Common myeloid progenitor, CD34-positive (primary cell): Measurements from ENCODE around the gene SCAPER.

ENCODE experiments used
- CTCF ChIA-PET: fragments of 350-600 bp; sonication (Branson Sonifier 250); formaldehyde crosslinking; loops from one replicate; lab custom pipeline; 2021; ENCODE audit warnings: antibody characterized with exemption; lab: Charles Lee
- POLR2A ChIA-PET: fragments of 350-600 bp; sonication (Branson Sonifier 250); formaldehyde crosslinking; loops from one replicate; lab custom pipeline; 2021; ENCODE audit warnings: antibody characterized with exemption; lab: Charles Lee
- DNase-seq, 3 donors: peaks; one replicate each; pipeline versions ENCODE4 v3.0.0 to v3.0.0-alpha.2; 2013
- H3K27ac ChIP-seq, 2 experiments: 1 replicate in 1 of 2; 2 replicates in 1 of 2; pipeline ENCODE4 v1.7.0; 2013; ENCODE audit warnings: inconsistent platforms in 2 of 2, low read length in 2 of 2, mild to moderate bottlenecking in 2 of 2, low read depth in 1 of 2, moderate library complexity in 1 of 2; ENCODE audit not compliant: severe bottlenecking in 2 of 2, insufficient read depth in 1 of 2, poor library complexity in 1 of 2
- H3K27me3 ChIP-seq, 5 experiments: replicated peaks in 2 of 5; 1 replicate in 3 of 5; 2 replicates in 2 of 5; pipeline versions ENCODE4 v1.6.1 to v1.7.0; 2013; ENCODE audit warnings: low read length in 4 of 5, mild to moderate bottlenecking in 2 of 5, moderate library complexity in 2 of 5, inconsistent platforms in 1 of 5; ENCODE audit not compliant: insufficient read depth in 5 of 5, control insufficient read depth in 4 of 5
- H3K36me3 ChIP-seq, 4 experiments: 1 replicate in 2 of 4; 2 replicates in 2 of 4; pipeline versions ENCODE4 v1.6.1 to v1.7.0; 2013; ENCODE audit warnings: low read length in 3 of 4, control low read depth in 1 of 4, mild to moderate bottlenecking in 1 of 4; ENCODE audit not compliant: control insufficient read depth in 4 of 4, insufficient read depth in 4 of 4
- H3K4me1 ChIP-seq, 4 experiments: 1 replicate in 3 of 4; 2 replicates in 1 of 4; pipeline versions ENCODE4 v1.6.1 to v1.7.1; 2013; ENCODE audit warnings: low read length in 3 of 4, mild to moderate bottlenecking in 3 of 4, control low read depth in 1 of 4, inconsistent platforms in 1 of 4, moderate library complexity in 1 of 4; ENCODE audit not compliant: control insufficient read depth in 4 of 4, insufficient read depth in 4 of 4; ENCODE audit errors: control extremely low read depth in 1 of 4
- H3K4me3 ChIP-seq, 7 experiments: 1 replicate in 4 of 7; 2 replicates in 3 of 7; pipeline versions ENCODE4 v1.5.1 to v1.7.0; 2013; ENCODE audit warnings: mild to moderate bottlenecking in 7 of 7, low read length in 6 of 7, moderate library complexity in 6 of 7, inconsistent platforms in 2 of 7, low read depth in 2 of 7, control low read depth in 1 of 7; ENCODE audit not compliant: insufficient read depth in 4 of 7, control insufficient read depth in 1 of 7; ENCODE audit errors: extremely low read depth in 1 of 7
- H3K9me3 ChIP-seq, 5 experiments: 1 replicate in 4 of 5; 2 replicates in 1 of 5; pipeline versions ENCODE4 v1.6.1 to v1.7.1; 2013; ENCODE audit warnings: low read length in 4 of 5, mild to moderate bottlenecking in 2 of 5, inconsistent platforms in 1 of 5, low read depth in 1 of 5, moderate library complexity in 1 of 5; ENCODE audit not compliant: control insufficient read depth in 4 of 5, insufficient read depth in 2 of 5; ENCODE audit errors: control extremely low read depth in 1 of 5
- WGBS: methylation state at CpG from one replicate; pipeline ENCODE4 v1.1.5; 2013; ENCODE audit not compliant: insufficient coverage; 5-methylcytosine and 5-hydroxymethylcytosine counted together

SCAPER gene

GRCh38 chr15:76311100-76311953 lies 593.8 kb downstream of the SCAPER start, which contains the start of gene ETFA:
ETFA (minus strand) TSS chr15:76311469; CDS start chr15:76311388, 81 bp downstream.
- H3K4me1 ChIP-seq = peaks cover 6 to 19% (median 17%) of the 10 kb centered on the region in 4 experiments
- no peaks in the 10 kb centered on the region for H3K9me3 ChIP-seq
- POLR2A ChIA-PET = interaction anchor here (0.9 kb wide), 1 partner anchor 29 kb away, joined by 3 read pairs; no protein-coding TSS in a partner anchor
- H3K27me3 ChIP-seq = no peaks in the 10 kb centered on the region
- WGBS = under 1% methylated on average over 46 of the region's 60 CpGs
- H3K27ac ChIP-seq = peak within 1 kb of the TSS; percentile 66 to 92
- H3K4me3 ChIP-seq = peak within 1 kb of the TSS; percentile 55 to 95 (median 79)
- DNase-seq = peak; percentile 91 to 92 (median 92)
- CTCF ChIA-PET = interaction anchor here (1.1 to 1.6 kb wide), 2 partner anchors 11 to 19 kb away, joined by 3 to 5 read pairs; no protein-coding TSS in a partner anchor
- no peaks in the 10 kb centered on the region for H3K36me3 ChIP-seq

GRCh38 chr15:76310475-76311099 lies 594.6 kb downstream of the SCAPER start:
- WGBS = 0% methylated on average over 14 of the region's 16 CpGs
- Histone ChIP-seq H3K4me3 (peak overlapping the region; percentile 55 to 95 (median 79)), H3K27me3 (no peaks in the 10 kb centered on the region), H3K27ac (peak overlapping the region; percentile 66 to 92), H3K9me3 (no peaks in the 10 kb centered on the region), H3K4me1 (peaks cover 6 to 20% (median 18%) of the 10 kb centered on the region in 4 experiments), H3K36me3 (no peaks in the 10 kb centered on the region)
- peak; percentile 27 to 69 (median 59) for DNase-seq
- ChIA-PET CTCF (interaction anchor here (0.6 to 1.6 kb wide), 3 partner anchors 11 to 46 kb away, joined by 3 to 5 read pairs (median 3); no protein-coding TSS in a partner anchor), POLR2A (no interaction called here)

- Histone ChIP-seq H3K27ac (peak overlapping the region in 1 of 2 experiments; percentile 92), H3K4me1 (peaks cover 6 to 20% (median 18%) of the 10 kb centered on the region in 4 experiments), H3K36me3 (no peaks in the 10 kb centered on the region), H3K27me3 (no peaks in the 10 kb centered on the region), H3K4me3 (peak overlapping the region in 3 of 7 experiments; percentile 91 to 95 (median 94)), H3K9me3 (no peaks in the 10 kb centered on the region)
- WGBS = 100% methylated on average over 4 of the region's 13 CpGs
- POLR2A ChIA-PET = no interaction called here
- no peak for DNase-seq
- CTCF ChIA-PET = interaction anchor here (0.6 to 1.6 kb wide), 2 partner anchors 21 to 45 kb away, joined by 3 to 5 read pairs; no protein-coding TSS in a partner anchor
Observed at GRCh38 chr15:76309601-76310330, 595.4 kb downstream of the SCAPER start.

GRCh38 chr15:76303909-76304308 lies 601.2 kb downstream of the SCAPER start:
- ChIA-PET CTCF (no interaction called here), POLR2A (no interaction called here)
- Histone ChIP-seq H3K27me3 (no peaks in the 10 kb centered on the region), H3K9me3 (peaks cover 0 to 1% (median 0%) of the 10 kb centered on the region in 5 experiments), H3K27ac (no peak overlapping the region), H3K4me1 (peaks cover 2 to 20% (median 6%) of the 10 kb centered on the region in 4 experiments), H3K4me3 (no peak overlapping the region), H3K36me3 (no peaks in the 10 kb centered on the region)
- no CpG with 5 or more reads among the region's 1 CpG for WGBS
- no peak for DNase-seq

GRCh38 chr15:76299786-76300185 lies 605.4 kb downstream of the SCAPER start:
- peak in 2 of 3 donors; percentile 58 to 67 for DNase-seq
- ChIA-PET CTCF (interaction anchor here (0.9 to 1.2 kb wide), 2 partner anchors 12 to 64 kb away, joined by 3 read pairs; partner anchors contain the start of gene ETFA), POLR2A (no interaction called here)
- WGBS = 71% methylated on average over 1 of the region's 1 CpG
- Histone ChIP-seq H3K4me1 (peaks cover 2 to 23% (median 6%) of the 10 kb centered on the region in 4 experiments), H3K27me3 (no peaks in the 10 kb centered on the region), H3K36me3 (peaks cover 0 to 4% (median 1%) of the 10 kb centered on the region in 4 experiments), H3K27ac (no peak overlapping the region), H3K4me3 (no peak overlapping the region), H3K9me3 (peaks cover 0 to 1% (median 0%) of the 10 kb centered on the region in 5 experiments)

GRCh38 chr15:76298986-76299385 lies 606.2 kb downstream of the SCAPER start:
- WGBS = 88% methylated on average over 3 of the region's 3 CpGs
- Histone ChIP-seq H3K27ac (no peak overlapping the region), H3K27me3 (no peaks in the 10 kb centered on the region), H3K4me1 (peaks cover 2 to 23% (median 6%) of the 10 kb centered on the region in 4 experiments), H3K9me3 (no peaks in the 10 kb centered on the region), H3K36me3 (peaks cover 0 to 4% (median 1%) of the 10 kb centered on the region in 4 experiments), H3K4me3 (no peak overlapping the region)
- ChIA-PET CTCF (interaction anchor here (1.2 to 1.9 kb wide), 2 partner anchors 13 to 63 kb away, joined by 3 to 5 read pairs; no protein-coding TSS in a partner anchor), POLR2A (no interaction called here)
- DNase-seq = peak in 2 of 3 donors; percentile 29 to 41
